Neural progenitor cell (in vitro differentiated cells): ENCODE measurements around the gene HMGB2. TPM values are rescaled to one million over a fixed set of nuclear protein-coding genes. Genes with fewer than 3 reads are reported as not detected.

Experiments
- DNase-seq: peaks from one replicate; pipeline ENCODE4 v3.0.0-alpha.2; 2016; ENCODE audit warnings: low spot score
- H2AFZ ChIP-seq: fragments of 200-600 bp; sonication (generic); replicated peaks from 2 replicates; pipeline ENCODE4 v1.6.1; 2016; ENCODE audit warnings: antibody characterized with exemption
- H3F3A ChIP-seq: fragments of 200-600 bp; sonication (generic); 2 replicates; pipeline ENCODE4 v1.6.1; 2016; ENCODE audit warnings: antibody characterized with exemption, low read depth
- H3K27ac ChIP-seq: fragments of 200-600 bp; sonication (generic); 2 replicates; pipeline ENCODE4 v1.5.1; 2016; ENCODE audit warnings: mild to moderate bottlenecking
- H3K27me3 ChIP-seq: fragments of 200-600 bp; sonication (generic); 2 replicates; pipeline ENCODE4 v1.6.1; 2016; ENCODE audit warnings: mild to moderate bottlenecking, moderate library complexity
- H3K36me3 ChIP-seq: fragments of 200-600 bp; sonication (generic); 2 replicates; pipeline ENCODE4 v1.5.1; 2016
- H3K4me1 ChIP-seq: fragments of 200-600 bp; sonication (generic); 2 replicates; pipeline ENCODE4 v1.6.1; 2016; ENCODE audit warnings: mixed run types
- H3K4me2 ChIP-seq: fragments of 200-600 bp; sonication (generic); 2 replicates; pipeline ENCODE4 v1.6.1; 2016
- H3K4me3 ChIP-seq: fragments of 200-600 bp; sonication (generic); 2 replicates; pipeline ENCODE4 v1.5.1; 2016
- H3K79me2 ChIP-seq: fragments of 200-600 bp; sonication (generic); 2 replicates; pipeline ENCODE4 v1.6.1; 2016; ENCODE audit warnings: low read depth
- H3K9ac ChIP-seq: fragments of 200-600 bp; sonication (generic); 2 replicates; pipeline ENCODE4 v1.6.1; 2016
- H3K9me3 ChIP-seq: fragments of 200-600 bp; sonication (generic); 2 replicates; pipeline ENCODE4 v1.5.1; 2016; ENCODE audit warnings: low read depth
- H4K20me1 ChIP-seq: fragments of 200-600 bp; sonication (generic); 2 replicates; pipeline ENCODE4 v1.6.1; 2016; ENCODE audit warnings: low read depth
- H3K27ac Mint-ChIP-seq: 3 replicates; pipeline ENCODE4 v1.8.0; 2021; ENCODE audit warnings: mixed read lengths
- H3K27me3 Mint-ChIP-seq: 2 replicates; pipeline ENCODE4 v1.8.0; 2022; ENCODE audit warnings: low read depth, mild to moderate bottlenecking, inconsistent platforms, moderate library complexity, mixed read lengths; ENCODE audit not compliant: insufficient read depth
- H3K36me3 Mint-ChIP-seq: 3 replicates; pipeline ENCODE4 v1.8.0; 2021; ENCODE audit warnings: mixed read lengths
- H3K4me1 Mint-ChIP-seq: 3 replicates; pipeline ENCODE4 v1.8.0; 2021; ENCODE audit warnings: mixed read lengths
- H3K4me3 Mint-ChIP-seq: 3 replicates; pipeline ENCODE4 v1.8.0; 2021; ENCODE audit warnings: mild to moderate bottlenecking, moderate library complexity, mixed read lengths
- H3K9me3 Mint-ChIP-seq: 3 replicates; pipeline ENCODE4 v1.8.0; 2020; ENCODE audit warnings: mixed read lengths
- CTCF ChIP-seq: fragments of 200-600 bp; sonication (generic); IDR thresholded peaks from 2 replicates; pipeline ENCODE4 v1.5.1; 2017; ENCODE audit warnings: antibody characterized with exemption, mild to moderate bottlenecking
- EZH2 ChIP-seq: fragments of 200-600 bp; sonication (generic); IDR thresholded peaks from 2 replicates; pipeline ENCODE4 v1.6.1; 2017; ENCODE audit warnings: antibody characterized with exemption, mild to moderate bottlenecking, moderate library complexity
- EZH2phosphoT487 ChIP-seq: fragments of 200-600 bp; sonication (generic); IDR thresholded peaks from 2 replicates; pipeline ENCODE4 v1.6.1; 2017; ENCODE audit warnings: antibody characterized with exemption
- total RNA-seq: library from RNA; depleted of rRNA; stranded (reverse); fragments of >200 nt; gene quantifications from 2 replicates; pipeline ENCODE4 v1.2.3, GENCODE V29; 2015; ENCODE audit warnings: low replicate concordance

Gene HMGB2
- total RNA-seq, 1 donor from 2014 or later: 1,033 TPM

GRCh38 chr4:173288296-173288695 lies 45.9 kb downstream of the HMGB2 start:
- Mint-ChIP-seq H3K27me3 (no peaks in the 10 kb centered on the region), H3K9me3 (peaks cover 10% of the 10 kb centered on the region), H3K27ac (no peak overlapping the region), H3K4me3 (no peak overlapping the region), H3K4me1 (no peaks in the 10 kb centered on the region), H3K36me3 (peaks cover 9% of the 10 kb centered on the region)
- no peaks in the 10 kb centered on the region for H4K20me1 ChIP-seq
- H3K4me3 ChIP-seq: no peak overlapping the region
- H3F3A ChIP-seq: no peaks in the 10 kb centered on the region
- H3K4me1 ChIP-seq: no peaks in the 10 kb centered on the region
- TF ChIP-seq EZH2 (no peak), CTCF (peak; percentile 70)
- no peak overlapping the region for H2AFZ ChIP-seq
- H3K79me2 ChIP-seq: peaks cover 14% of the 10 kb centered on the region
- no peak overlapping the region for H3K4me2 ChIP-seq
- H3K27ac ChIP-seq: no peak overlapping the region
- H3K9me3 ChIP-seq: peaks cover 25% of the 10 kb centered on the region
- DNase-seq: peak; percentile 65
- H3K9ac ChIP-seq: no peak overlapping the region
- H3K27me3 ChIP-seq: no peaks in the 10 kb centered on the region
- H3K36me3 ChIP-seq: peaks cover 22% of the 10 kb centered on the region

DNA sequence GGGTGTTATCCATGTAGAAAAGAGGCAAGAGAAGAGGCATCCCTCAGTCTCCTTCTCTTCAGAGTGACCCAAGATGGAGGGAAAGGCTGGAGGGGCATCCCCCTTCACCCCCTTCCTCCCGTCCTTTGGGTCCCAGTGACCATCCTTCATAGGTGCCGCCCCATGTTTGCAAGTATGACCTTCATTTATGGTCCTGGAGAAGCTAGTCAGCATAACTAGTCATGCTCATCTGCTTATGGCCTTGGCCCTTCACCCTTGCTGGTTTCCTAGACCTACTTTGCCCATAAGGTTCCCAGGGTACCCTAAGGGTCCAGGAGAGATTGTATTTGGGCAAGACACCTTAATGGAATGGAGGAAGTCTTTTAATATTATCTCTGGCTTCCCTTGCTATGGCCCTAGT lies 46.7 kb downstream of the HMGB2 start:
- DNase-seq: no peak
- no peak overlapping the region for H3K9ac ChIP-seq
- H3K4me2 ChIP-seq: no peak overlapping the region
- peaks cover 14% of the 10 kb centered on the region for H3K79me2 ChIP-seq
- H3K27ac ChIP-seq: no peak overlapping the region
- H2AFZ ChIP-seq: no peak overlapping the region
- no peak overlapping the region for H3K4me3 Mint-ChIP-seq
- TF ChIP-seq EZH2: no peak
- TF ChIP-seq EZH2phosphoT487: no peak
- TF ChIP-seq CTCF: no peak
- no peaks in the 10 kb centered on the region for H3K27me3 Mint-ChIP-seq
- H3K9me3 ChIP-seq: peaks cover 25% of the 10 kb centered on the region
- no peaks in the 10 kb centered on the region for H3K4me1 Mint-ChIP-seq
- H3K4me1 ChIP-seq: no peaks in the 10 kb centered on the region
- peaks cover 22% of the 10 kb centered on the region for H3K36me3 ChIP-seq
- no peak overlapping the region for H3K27ac Mint-ChIP-seq
- H3F3A ChIP-seq: no peaks in the 10 kb centered on the region
- no peaks in the 10 kb centered on the region for H3K27me3 ChIP-seq
- no peak overlapping the region for H3K4me3 ChIP-seq
- H4K20me1 ChIP-seq: no peaks in the 10 kb centered on the region
- H3K9me3 Mint-ChIP-seq: peaks cover 10% of the 10 kb centered on the region
- peaks cover 9% of the 10 kb centered on the region for H3K36me3 Mint-ChIP-seq

DNA sequence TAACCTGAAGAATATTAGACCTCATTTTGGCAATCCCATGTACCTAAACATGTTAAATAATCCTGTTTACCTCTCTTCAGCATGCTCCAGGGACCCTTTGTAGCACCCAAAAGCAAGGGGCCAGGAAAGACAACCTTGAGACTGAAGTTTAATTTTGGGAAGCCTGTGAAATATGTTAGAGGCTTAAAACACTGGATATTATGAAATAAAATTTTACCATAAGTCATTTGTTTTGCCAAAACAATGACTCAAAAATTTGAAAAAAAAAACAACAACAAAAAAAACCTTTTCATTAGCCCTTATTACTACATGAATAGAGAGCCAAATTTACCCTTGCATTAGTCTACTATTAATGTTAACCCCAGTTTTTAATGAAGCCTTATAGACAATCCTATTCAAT lies 49.7 kb downstream of the HMGB2 start:
- H3K27me3 ChIP-seq: no peaks in the 10 kb centered on the region
- H3K9ac ChIP-seq: no peak overlapping the region
- peaks cover 7% of the 10 kb centered on the region for H3K79me2 ChIP-seq
- no peaks in the 10 kb centered on the region for H4K20me1 ChIP-seq
- H2AFZ ChIP-seq: no peak overlapping the region
- H3K36me3 Mint-ChIP-seq: peaks cover 14% of the 10 kb centered on the region
- no peak overlapping the region for H3K4me2 ChIP-seq
- peaks cover 6% of the 10 kb centered on the region for H3K4me1 ChIP-seq
- H3K9me3 ChIP-seq: peaks cover 25% of the 10 kb centered on the region
- peaks cover 22% of the 10 kb centered on the region for H3K36me3 ChIP-seq
- no peaks in the 10 kb centered on the region for H3K27me3 Mint-ChIP-seq
- TF ChIP-seq EZH2phosphoT487 (no peak), EZH2 (no peak), CTCF (no peak)
- peaks cover 10% of the 10 kb centered on the region for H3K9me3 Mint-ChIP-seq
- no peak overlapping the region for H3K4me3 ChIP-seq
- no peak overlapping the region for H3K27ac ChIP-seq
- no peak overlapping the region for H3K4me3 Mint-ChIP-seq
- no peak for DNase-seq
- peaks cover 3% of the 10 kb centered on the region for H3K4me1 Mint-ChIP-seq
- H3K27ac Mint-ChIP-seq: no peak overlapping the region
- H3F3A ChIP-seq: no peaks in the 10 kb centered on the region
